Natural killer cell (primary cell): Measurements from ENCODE around the gene FHOD3. TPM values are rescaled to one million over a fixed set of nuclear protein-coding genes. Genes with fewer than 3 reads are reported as not detected.
"Not testable (repeated sequence)": the region's sequence is repeated elsewhere in the genome, so short reads cannot be mapped to it uniquely, and the experiment has no call there.

Source experiments
- ATAC-seq, 3 donors: fragments of 150-1000 bp in 2 of 3; fragments of 200-7000 bp in 1 of 3; cut with Tn5 transposase; 1 replicate in 1 of 3; 2 replicates in 2 of 3; pipeline ENCODE4 v1.10.0; 2021; ENCODE audit warnings: mild to moderate bottlenecking in 2 of 3, moderate library complexity in 2 of 3
- DNase-seq, 2 donors: peaks; one replicate each; pipeline versions ENCODE4 v3.0.0 to v3.0.0-alpha.2; 2013 to 2021; ENCODE audit warnings: mixed read lengths in 1 of 2
- H3K27ac ChIP-seq: one replicate; pipeline ENCODE4 v1.5.1; 2013; ENCODE audit warnings: mild to moderate bottlenecking, low read length
- H3K27me3 ChIP-seq: one replicate; pipeline ENCODE4 v1.6.1; 2013; ENCODE audit warnings: low read length; ENCODE audit not compliant: control insufficient read depth, insufficient read depth
- H3K36me3 ChIP-seq: one replicate; pipeline ENCODE4 v1.6.1; 2013; ENCODE audit warnings: low read length; ENCODE audit not compliant: control insufficient read depth, insufficient read depth
- H3K4me1 ChIP-seq: one replicate; pipeline ENCODE4 v1.6.1; 2013; ENCODE audit warnings: low read length; ENCODE audit not compliant: control insufficient read depth, insufficient read depth
- H3K4me3 ChIP-seq: one replicate; pipeline ENCODE4 v1.5.1; 2013; ENCODE audit warnings: low read length
- H3K9me3 ChIP-seq: one replicate; pipeline ENCODE4 v1.6.1; 2013; ENCODE audit warnings: low read length; ENCODE audit not compliant: control insufficient read depth, insufficient read depth
- H3K27ac Mint-ChIP-seq, 2 donors: one replicate each; pipeline ENCODE4 v1.8.0; 2022; ENCODE audit warnings: mild to moderate bottlenecking in 2 of 2, mixed read lengths in 2 of 2, moderate library complexity in 1 of 2
- H3K27me3 Mint-ChIP-seq, 2 donors: one replicate each; pipeline ENCODE4 v1.8.0; 2022; ENCODE audit warnings: low read depth in 2 of 2, mixed read lengths in 2 of 2
- H3K36me3 Mint-ChIP-seq: one replicate; pipeline ENCODE4 v1.8.0; 2022; ENCODE audit warnings: mixed read lengths
- H3K4me1 Mint-ChIP-seq, 2 donors: one replicate each; pipeline ENCODE4 v1.8.0; 2022; ENCODE audit warnings: mixed read lengths in 2 of 2
- H3K4me3 Mint-ChIP-seq: one replicate; pipeline ENCODE4 v1.8.0; 2022; ENCODE audit warnings: mild to moderate bottlenecking, moderate library complexity, mixed read lengths
- H3K9me3 Mint-ChIP-seq, 2 donors: one replicate each; pipeline ENCODE4 v1.8.0; 2022; ENCODE audit warnings: mixed read lengths in 2 of 2
- WGBS: methylation state at CpG from one replicate; pipeline ENCODE4 v1.1.7; 2013; ENCODE audit warnings: missing lambda C conversion rate; ENCODE audit not compliant: insufficient coverage; 5-methylcytosine and 5-hydroxymethylcytosine counted together
- intact Hi-C: fragments of 100-400 bp; cut with micrococcal nuclease; formaldehyde crosslinking; loops from one replicate; pipeline ENCODE4 v1.14.2; 2022
- total RNA-seq, 4 donors: library from RNA; stranded (reverse); fragments of 120-200 nt in 1 of 4; gene quantifications; one replicate each; pipeline versions ENCODE4 v1.2.3 to v1.2.4, GENCODE V29; 2013 to 2022
- TF ChIP-seq, protein P1 (sequence below): fragments of 200-600 bp; IDR thresholded peaks from one replicate; pipeline ENCODE4 v1.8.0; 2022; ENCODE audit warnings: antibody characterized with exemption

FHOD3 gene
- total RNA-seq, 3 donors from 2014 or later (not counting 1 experiment from before 2014, with no cell fraction given), result not detected

DNA sequence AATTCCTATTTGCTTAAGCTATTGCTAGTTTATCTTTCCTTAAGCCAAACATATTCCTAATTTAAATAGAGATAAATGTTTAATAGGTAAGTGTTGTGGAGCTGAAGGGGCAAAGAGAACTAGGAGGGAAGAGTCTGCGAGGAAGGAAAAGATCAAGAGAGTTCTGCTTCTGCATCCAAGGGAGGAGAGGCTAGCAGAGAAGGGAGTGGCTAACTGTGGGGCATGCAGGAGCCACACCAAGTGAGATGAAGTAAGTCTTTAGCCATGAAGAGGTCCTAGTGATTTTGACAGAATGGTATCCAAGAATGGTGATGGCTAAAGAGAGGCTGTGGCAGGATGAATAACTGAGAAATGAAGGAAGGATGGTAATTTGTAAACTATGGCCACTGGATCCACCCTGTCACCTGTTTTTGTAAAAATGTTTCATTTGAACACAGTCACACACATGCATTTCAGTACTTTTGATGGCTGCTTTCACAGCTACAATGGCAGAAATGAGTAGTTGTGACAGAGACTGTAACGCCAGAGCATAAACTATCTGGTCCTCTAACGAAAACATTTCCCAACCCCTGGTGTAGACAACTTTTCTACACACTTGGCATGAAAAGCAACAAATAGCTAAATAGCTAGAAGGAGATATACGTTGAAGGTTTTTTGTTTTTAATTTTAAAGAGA is 515.7 kb downstream of the FHOD3 start:
- Histone ChIP-seq H3K27ac (no peak overlapping the region), H3K4me3 (no peak overlapping the region), H3K36me3 (peaks cover 19% of the 10 kb centered on the region), H3K9me3 (no peaks in the 10 kb centered on the region), H3K4me1 (no peaks in the 10 kb centered on the region), H3K27me3 (no peaks in the 10 kb centered on the region)
- intact Hi-C loops, result no loop called here
- Mint-ChIP-seq H3K27me3 (no peaks in the 10 kb centered on the region), H3K27ac (no peak overlapping the region), H3K4me3 (no peak overlapping the region), H3K9me3 (no peaks in the 10 kb centered on the region), H3K4me1 (no peaks in the 10 kb centered on the region), H3K36me3 (peaks cover 18% of the 10 kb centered on the region)
- 96% methylated on average over 3 of the region's 4 CpGs for WGBS
- TF ChIP-seq, protein P1, sequence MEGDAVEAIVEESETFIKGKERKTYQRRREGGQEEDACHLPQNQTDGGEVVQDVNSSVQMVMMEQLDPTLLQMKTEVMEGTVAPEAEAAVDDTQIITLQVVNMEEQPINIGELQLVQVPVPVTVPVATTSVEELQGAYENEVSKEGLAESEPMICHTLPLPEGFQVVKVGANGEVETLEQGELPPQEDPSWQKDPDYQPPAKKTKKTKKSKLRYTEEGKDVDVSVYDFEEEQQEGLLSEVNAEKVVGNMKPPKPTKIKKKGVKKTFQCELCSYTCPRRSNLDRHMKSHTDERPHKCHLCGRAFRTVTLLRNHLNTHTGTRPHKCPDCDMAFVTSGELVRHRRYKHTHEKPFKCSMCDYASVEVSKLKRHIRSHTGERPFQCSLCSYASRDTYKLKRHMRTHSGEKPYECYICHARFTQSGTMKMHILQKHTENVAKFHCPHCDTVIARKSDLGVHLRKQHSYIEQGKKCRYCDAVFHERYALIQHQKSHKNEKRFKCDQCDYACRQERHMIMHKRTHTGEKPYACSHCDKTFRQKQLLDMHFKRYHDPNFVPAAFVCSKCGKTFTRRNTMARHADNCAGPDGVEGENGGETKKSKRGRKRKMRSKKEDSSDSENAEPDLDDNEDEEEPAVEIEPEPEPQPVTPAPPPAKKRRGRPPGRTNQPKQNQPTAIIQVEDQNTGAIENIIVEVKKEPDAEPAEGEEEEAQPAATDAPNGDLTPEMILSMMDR, result no peak
- DNase-seq (no peak), ATAC-seq (no peak)

DNA sequence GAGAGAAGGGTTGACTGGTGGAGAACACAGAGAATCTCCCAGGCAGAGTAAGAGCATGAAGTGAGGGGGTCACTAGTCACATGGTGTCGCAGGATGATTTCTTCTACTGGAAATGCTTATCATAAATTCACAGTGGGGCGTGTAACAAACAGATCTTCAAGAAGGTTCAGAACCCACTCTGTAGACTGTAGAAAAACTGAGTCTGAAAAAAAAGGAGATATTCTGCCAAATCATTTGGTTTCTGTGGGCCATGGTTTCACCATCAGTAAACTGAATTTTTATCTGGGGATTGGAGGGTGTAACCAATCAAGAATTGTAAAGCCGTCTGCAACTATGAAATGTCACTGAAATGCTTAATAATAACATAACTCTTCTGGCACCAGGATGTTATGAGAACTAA is 516.3 kb downstream of the FHOD3 start:
- Histone ChIP-seq H3K27me3 (no peaks in the 10 kb centered on the region), H3K4me1 (no peaks in the 10 kb centered on the region), H3K4me3 (no peak overlapping the region), H3K27ac (no peak overlapping the region), H3K9me3 (no peaks in the 10 kb centered on the region), H3K36me3 (peaks cover 24% of the 10 kb centered on the region)
- no peaks in the 10 kb centered on the region for H3K9me3 Mint-ChIP-seq
- H3K36me3 Mint-ChIP-seq, result peaks cover 19% of the 10 kb centered on the region
- no peaks in the 10 kb centered on the region for H3K27me3 Mint-ChIP-seq
- WGBS, result 93% methylated on average over 2 of the region's 3 CpGs
- H3K4me1 Mint-ChIP-seq, result no peaks in the 10 kb centered on the region
- H3K27ac Mint-ChIP-seq, result no peak overlapping the region
- TF ChIP-seq, protein P1, result no peak
- intact Hi-C loops, result no loop called here
- no peak for ATAC-seq
- DNase-seq, result no peak
- H3K4me3 Mint-ChIP-seq, result no peak overlapping the region

DNA sequence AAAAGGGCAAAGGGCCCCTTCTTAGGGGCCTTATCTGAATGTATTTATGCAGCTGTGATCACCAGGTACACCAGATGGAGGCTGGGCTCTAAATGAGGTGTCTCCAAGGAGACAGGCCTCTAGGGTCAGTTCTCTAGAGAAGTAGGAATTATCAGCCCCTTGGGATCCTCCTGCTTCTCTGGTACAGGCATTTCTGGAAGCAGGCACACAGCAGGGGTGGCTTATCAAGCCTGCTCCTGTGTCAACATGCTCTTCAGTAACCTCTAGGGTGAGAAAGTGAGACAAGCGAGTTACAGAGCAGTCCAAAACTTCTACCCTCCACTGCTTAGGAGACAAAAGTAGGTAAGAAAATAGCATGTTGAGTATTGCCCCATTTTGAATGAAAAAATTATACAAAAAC is 517.5 kb downstream of the FHOD3 start:
- Mint-ChIP-seq H3K27me3 (no peaks in the 10 kb centered on the region), H3K4me3 (no peak overlapping the region), H3K27ac (peak overlapping the region in 1 of 2 donors; percentile 20), H3K9me3 (no peaks in the 10 kb centered on the region), H3K4me1 (no peaks in the 10 kb centered on the region), H3K36me3 (peaks cover 19% of the 10 kb centered on the region)
- Histone ChIP-seq H3K9me3 (no peaks in the 10 kb centered on the region), H3K4me1 (no peaks in the 10 kb centered on the region), H3K27me3 (no peaks in the 10 kb centered on the region), H3K36me3 (peaks cover 24% of the 10 kb centered on the region), H3K27ac (no peak overlapping the region), H3K4me3 (no peak overlapping the region)
- no CpG with 5 or more reads among the region's 1 CpG for WGBS
- ATAC-seq, result no peak
- DNase-seq, result no peak
- intact Hi-C loops, result no loop called here
- TF ChIP-seq, protein P1, result no peak

DNA sequence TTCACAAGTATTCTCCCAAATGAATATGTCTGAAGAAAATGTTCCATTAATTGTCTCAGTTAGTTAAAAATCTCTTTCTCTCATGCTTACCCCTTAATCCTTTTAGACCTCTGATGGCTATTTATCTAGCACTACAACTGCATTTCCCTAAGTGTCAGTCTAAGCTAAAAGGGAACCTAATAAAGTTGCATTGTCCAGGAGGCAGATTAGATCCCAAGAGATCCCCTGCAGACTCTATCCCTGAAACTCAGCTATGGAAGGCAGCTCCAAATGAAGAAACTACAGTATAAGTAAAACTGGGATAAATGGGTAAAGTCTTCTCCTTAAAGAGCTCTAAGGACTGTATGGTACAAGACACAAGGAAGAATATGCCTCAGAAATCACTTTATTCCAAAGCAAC is 518.6 kb downstream of the FHOD3 start:
- H3K36me3 Mint-ChIP-seq, result peaks cover 19% of the 10 kb centered on the region
- ATAC-seq, H3K4me3 Mint-ChIP-seq, H3K4me1 Mint-ChIP-seq, H3K27me3 ChIP-seq, H3K9me3 ChIP-seq, H3K27me3 Mint-ChIP-seq, H3K9me3 Mint-ChIP-seq, H3K27ac ChIP-seq, H3K4me1 ChIP-seq, intact Hi-C loops, DNase-seq, H3K4me3 ChIP-seq, H3K27ac Mint-ChIP-seq: not testable (repeated sequence)
- peaks cover 24% of the 10 kb centered on the region for H3K36me3 ChIP-seq
